HG02588 (cell line): ENCODE results near the gene DYNC2I2.
"Not testable (repeated sequence)": the region's sequence is repeated elsewhere in the genome, so short reads cannot be mapped to it uniquely, and the experiment has no call there.

Source experiments
- ATAC-seq: cut with Tn5 transposase; IDR thresholded peaks from one replicate; pipeline ENCODE4 v1.9.1; 2021; ENCODE audit warnings: mild to moderate bottlenecking, moderate library complexity; ENCODE audit not compliant: unreplicated experiment

Gene DYNC2I2

DNA sequence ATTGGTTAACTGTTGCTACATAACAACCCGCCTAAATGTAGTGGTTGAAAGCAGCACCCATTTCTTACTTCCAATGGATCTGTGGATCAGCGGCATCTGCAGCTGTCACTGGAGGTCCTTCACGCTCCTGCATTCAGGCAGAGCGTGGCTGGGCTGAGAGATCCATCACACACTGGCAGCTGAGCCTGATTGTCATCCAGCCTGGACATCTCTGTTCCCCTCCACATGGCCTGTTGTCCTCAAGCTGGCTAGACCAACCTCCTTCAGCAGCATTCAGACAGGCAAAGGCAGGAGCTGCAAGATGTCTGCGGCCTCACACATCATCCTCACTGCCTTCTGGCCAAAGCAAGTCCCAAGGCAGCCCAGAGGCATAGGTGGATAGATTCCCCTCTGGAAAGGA, 36.9 kb downstream of the DYNC2I2 start:
- ATAC-seq: no peak

DNA sequence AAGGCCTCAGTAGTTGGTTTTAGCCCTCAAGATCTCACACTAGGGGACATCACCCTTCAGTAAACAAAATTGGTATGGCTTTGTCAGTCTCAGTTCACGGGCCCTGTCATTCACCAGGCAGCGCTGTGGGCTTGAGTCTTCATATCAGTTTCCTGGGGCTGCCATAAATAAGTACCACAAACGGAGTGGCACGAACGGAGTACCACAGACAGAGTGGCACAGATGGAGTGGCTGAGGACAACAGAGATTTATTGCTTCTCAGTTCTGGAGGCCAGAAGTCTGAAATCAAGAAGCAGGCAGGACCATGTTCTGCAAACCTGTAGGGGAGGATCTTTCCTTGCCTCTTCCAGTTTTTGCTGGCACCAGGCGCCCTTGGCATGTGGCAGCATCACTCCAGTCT, 37.5 kb downstream of the DYNC2I2 start:
- ATAC-seq: no peak

DNA sequence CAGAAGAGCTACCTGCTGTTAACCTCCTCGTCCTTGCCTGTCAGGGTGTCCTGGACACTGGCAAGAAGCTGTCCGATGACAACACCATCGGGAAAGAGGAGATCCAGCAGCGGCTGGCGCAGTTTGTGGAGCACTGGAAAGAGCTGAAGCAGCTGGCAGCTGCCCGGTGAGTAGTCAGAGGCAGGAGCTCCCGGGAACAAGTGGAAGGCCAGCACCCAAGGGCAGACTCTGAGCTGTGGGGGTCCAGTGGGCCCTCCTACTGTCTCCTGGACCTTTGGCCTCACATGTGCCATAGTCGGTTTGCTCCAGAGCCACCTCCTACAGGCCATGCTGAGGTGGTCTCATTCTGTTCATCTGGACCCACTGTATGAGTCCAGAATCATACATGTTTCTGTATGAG, 38.7 kb downstream of the DYNC2I2 start:
- ATAC-seq: no peak

DNA sequence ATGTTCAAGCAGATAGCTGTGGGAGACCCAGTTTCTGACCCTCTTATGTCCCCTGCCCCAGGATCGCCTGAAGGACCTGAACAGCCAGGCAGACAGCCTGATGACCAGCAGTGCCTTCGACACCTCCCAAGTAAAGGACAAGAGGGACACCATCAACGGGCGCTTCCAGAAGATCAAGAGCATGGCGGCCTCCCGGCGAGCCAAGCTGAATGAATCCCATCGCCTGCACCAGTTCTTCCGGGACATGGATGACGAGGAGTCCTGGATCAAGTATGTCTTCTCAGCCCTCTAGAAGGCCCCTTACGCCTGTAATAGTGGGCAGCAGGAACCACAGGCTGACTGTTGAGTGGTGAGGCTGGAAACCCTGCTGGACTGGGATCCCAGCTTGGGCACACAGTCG, 41.1 kb downstream of the DYNC2I2 start:
- no peak for ATAC-seq

DNA sequence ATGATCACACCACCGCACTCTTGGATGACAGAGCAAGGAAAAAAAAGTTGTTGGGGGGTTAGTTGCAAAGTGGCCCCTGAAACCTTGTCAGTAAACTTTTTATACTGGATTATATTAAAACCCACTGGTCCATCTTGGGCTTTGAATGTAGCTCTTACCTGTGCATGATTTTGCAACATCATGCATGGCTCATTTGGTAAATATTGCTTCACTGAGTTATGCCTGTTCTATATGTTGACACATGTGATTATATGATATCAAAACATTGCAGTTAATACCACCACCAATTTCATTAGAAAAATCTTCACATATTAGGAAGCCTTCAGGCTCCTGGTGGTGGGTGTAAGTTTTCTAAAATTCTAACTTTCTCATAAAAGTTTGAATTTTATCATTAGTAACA, 41.9 kb downstream of the DYNC2I2 start:
- ATAC-seq: no peak

DNA sequence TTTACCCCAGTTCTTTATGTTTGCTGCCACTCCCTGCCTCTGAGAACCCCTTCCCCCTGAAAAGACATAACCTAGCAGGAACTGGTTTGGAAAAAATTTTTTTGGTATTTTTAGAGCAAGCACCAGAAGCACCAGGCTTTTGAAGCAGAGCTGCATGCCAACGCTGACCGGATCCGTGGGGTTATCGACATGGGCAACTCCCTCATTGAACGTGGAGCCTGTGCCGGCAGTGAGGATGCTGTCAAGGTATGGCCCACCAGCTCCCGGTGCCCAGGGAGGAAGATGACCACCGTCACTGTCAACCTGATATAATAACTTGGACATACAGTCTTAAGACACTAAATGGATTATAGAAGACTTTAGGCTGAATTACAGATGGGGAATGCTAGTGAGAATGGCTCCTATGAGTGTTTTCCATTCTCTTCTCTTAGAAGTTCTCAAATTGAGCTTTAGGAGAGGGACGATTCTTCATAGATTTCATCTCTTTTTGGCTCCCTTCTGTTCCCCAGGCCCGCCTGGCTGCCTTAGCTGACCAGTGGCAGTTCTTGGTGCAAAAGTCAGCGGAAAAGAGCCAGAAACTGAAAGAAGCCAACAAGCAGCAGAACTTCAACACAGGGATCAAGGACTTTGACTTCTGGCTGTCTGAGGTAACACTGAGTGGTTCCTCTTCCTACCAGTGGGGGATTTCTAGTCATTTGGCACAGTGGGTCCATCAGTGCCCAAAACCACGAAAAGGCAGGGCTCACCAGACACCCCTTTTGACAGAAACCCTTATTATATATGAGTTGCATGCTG, 44.9 kb downstream of the DYNC2I2 start:
- no peak for ATAC-seq

DNA sequence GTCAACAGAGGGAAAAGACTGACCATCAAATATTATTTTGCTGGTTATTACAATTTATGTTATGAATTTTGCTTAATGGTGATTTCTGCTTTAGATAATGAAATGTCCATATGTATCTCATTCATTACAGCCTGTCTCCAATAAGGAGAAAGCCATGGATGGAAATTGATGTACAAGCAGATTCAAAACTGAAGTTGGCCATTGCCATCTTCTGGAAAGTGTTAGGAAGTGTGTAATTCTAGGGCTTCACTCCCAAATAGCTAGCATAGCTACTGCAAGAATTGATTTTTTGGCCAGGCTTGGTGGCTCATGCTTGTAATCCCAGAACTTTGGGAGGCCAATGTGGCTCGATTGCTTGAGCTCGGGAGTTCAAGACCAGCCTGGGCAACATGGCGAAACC, 45.8 kb downstream of the DYNC2I2 start:
- ATAC-seq: no peak

DNA sequence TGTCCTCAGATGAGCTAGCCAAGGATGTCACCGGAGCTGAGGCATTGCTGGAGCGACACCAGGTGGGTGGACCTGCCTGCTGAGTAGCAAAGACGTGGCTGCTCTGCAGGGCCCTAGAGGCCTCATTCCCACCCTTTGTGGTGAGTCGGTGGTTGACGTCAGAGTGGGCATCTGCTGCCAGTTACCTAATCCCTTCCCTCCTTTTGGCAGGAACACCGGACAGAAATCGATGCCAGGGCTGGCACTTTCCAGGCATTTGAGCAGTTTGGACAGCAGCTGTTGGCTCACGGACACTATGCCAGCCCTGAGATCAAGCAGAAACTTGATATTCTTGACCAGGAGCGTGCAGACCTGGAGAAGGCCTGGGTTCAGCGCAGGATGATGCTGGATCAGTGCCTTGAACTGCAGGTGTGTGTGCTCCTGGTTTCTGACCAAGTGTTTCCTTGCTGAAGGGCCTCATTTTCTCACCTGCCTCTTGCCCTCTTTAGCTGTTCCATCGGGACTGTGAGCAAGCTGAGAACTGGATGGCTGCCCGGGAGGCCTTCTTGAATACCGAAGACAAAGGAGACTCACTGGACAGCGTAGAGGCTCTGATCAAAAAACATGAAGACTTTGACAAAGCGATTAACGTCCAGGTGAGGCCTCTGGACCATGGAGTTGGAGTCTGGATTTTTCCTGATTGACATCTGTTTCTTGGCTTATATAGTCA, 48.9 kb downstream of the DYNC2I2 start:
- no peak for ATAC-seq

DNA sequence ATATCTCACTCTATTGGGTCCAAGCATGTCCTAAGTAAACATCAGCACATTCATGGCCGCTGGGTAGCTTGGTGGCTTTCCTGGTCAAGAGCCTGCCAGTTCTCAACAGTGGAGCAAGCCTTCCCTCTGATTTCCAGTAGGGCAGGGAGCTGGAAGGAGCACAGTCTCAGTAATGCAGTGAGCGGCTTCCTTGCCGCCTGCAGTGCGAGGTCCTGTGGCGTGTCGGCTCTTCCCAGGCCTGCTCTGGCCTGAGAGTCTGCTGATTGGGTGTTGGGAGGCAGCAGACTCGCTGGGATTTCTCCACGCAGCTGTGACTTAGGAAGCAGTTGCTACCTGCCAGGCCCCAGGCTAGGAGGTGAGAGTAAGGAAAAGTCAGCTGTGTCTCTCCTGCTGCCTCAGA, 53.0 kb downstream of the DYNC2I2 start:
- no peak for ATAC-seq

DNA sequence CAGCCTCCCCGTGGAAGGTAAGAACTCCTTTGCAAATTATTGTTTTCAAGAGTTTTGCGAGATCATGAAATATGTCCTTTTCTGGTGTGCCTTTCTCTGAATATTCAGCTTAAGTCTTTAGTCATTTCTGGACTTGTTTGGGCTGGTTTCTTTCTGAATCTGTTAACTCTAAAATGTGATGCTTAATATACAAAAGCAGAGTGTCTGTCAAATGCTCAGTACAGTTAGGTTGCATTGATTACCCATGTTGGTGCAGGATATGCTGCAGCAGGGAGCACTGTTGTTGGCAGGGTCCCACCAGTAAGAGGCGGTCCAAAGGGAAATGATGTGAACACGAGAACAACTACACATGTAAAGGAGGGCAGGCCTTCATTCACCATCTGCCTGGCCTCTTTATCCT, 56.5 kb downstream of the DYNC2I2 start:
- no peak for ATAC-seq

DNA sequence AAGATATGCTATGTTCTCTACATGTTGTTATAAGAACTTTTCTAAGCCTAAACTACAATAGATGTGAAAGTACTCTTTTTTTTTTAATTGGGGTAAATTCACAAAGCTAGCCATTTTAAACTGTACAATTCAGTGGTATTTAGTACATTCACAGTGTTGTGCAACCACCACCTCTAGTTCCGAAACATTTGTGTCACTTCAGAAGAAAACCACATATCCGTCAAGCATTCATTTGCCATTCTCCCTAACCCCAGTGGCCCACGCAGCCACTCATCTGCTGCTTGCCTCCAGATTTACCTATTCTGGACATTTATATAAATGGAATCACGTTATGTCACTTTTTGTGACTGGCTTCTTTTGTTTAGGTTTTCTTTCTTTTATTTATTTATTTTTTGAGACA, 61.2 kb downstream of the DYNC2I2 start:
- ATAC-seq: no peak

DNA sequence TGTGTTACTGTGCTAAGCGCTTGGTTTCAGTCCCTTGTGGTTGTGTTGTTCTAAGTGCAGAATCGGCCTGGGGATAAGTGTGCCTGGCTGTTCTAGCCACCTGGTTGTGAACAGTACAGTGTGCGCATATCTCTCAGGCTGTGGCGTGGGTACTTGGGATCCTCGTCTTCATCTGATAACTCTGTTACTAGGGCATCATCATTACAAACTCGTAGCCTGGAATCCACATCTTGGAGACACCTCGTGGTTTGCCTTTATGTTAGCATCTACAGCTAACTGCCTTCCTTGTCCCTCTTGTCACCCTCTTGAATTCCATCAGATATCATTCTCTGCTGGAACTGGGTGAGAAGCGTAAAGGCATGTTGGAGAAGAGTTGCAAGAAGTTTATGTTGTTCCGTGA, 62.8 kb downstream of the DYNC2I2 start:
- ATAC-seq: no peak

DNA sequence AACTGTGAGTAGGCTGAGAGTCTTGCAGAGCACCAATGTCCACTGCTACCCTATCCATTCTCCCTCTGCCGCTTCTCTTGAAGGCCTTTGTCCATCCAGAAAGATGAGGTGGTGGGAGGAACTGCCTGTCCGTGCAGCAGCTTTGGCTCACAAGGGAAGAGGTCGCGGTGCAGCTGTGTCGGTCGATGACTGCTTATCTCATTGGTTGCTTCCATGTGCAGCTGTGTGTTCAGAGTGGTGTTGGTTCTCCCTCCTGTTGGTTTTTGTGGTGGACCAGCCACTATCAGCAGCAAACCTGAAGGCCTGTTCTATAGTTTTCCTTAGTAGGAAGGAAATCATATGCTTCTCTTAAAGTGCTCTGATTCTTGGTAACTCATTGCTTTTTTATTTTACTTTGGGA, 63.6 kb downstream of the DYNC2I2 start:
- ATAC-seq: no peak

DNA sequence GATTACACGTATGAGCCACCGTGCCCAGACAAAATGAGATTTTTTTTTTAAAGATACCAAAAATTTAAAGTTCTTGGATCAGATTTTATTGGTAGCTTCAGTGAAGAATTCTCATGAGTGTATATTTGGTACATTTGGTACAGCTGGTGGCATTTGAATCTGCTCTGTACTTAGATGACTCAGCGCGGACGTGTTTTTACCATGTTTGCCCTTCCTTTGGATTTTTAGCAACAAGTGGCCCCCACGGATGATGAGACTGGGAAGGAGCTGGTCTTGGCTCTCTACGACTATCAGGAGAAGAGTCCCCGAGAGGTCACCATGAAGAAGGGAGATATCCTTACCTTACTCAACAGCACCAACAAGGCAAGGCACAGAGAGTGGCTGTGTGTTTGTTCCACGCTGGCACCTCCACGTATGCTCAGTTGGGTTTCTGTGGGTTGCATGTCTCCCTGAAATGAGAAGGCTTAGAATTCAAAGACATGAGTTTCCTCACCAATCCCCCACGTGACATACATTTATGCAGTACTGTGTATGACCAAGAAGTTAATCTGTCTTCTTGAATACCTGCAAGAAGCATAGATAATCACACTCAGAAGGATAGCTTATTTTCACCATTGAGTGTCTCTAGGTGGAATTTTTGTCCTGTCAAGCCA, 67.9 kb downstream of the DYNC2I2 start:
- no peak for ATAC-seq

DNA sequence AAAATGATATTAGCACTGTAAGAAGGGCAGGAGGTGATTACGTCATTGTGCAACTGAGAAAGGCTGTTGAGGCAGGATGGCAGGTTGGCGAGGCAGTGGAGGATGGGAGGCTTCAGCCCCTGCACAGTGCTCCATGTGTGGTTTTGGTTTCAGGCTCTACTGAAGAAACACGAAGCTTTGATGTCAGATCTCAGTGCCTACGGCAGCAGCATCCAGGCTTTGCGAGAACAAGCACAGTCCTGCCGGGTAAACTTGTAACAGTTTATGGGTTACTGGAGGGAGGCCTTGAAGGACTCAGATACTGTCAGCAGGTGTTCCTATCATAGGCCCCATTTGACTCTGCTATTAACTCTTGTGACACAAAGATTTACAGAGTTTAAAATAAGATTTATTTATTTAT, 69.2 kb downstream of the DYNC2I2 start:
- no peak for ATAC-seq

DNA sequence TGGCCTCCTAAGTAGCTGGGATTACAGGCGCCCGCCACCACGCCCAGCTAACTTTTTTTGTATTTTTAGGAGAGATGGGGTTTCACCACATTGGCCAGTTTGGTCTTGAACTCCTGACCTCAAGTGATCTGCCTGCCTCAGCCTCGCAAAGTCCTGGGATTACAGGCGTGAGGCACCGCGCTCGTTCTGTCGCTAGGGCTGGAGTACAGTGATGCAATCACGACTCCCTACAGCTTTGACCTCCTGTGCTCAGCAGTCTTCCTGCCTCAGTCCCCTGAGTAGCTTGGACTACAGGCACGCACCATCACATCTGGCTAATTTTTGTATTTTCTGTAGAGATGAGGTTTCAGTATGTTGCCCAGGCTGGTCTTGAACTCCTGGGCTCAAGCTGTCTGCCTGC, 69.7 kb downstream of the DYNC2I2 start:
- ATAC-seq: not testable (repeated sequence)

DNA sequence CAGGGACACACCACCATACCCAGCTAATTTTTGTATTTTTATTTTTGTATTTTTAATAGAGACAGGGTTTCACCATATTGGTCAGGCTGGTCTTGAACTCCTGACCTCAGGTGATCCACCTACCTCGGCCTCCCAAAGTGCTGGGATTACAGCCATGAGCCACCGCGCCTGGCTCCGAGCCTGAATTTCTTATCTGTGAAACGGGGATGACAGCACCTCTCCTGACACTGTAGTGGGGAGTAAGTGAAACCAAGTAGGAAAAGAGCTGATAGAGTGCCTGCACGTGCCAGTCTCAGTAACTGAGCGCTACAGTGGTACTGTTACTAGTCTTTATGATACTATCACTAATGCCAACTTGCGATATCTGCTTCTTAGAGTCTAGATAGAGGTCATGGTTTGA, 71.5 kb downstream of the DYNC2I2 start:
- ATAC-seq: not testable (repeated sequence)
